Endothelial cell of umbilical vein (primary cell): ENCODE measurements around the gene GP9. TPM values are rescaled to one million over a fixed set of nuclear protein-coding genes. Genes with fewer than 3 reads are reported as not detected.

Experiments
- BruUV-seq: library from RNA; stranded (reverse); fragments of 400-500 nt; replicated peaks from 2 replicates; lab custom pipeline; 2021; lab: Mats Ljungman, UMichigan
- CTCF ChIA-PET: fragments of 300-600, 350-600 bp; sonication (Branson Sonifier 250); formaldehyde crosslinking; loops from one replicate; lab custom pipeline; 2021; ENCODE audit warnings: antibody characterized with exemption, inconsistent platforms; lab: Charles Lee
- POLR2A ChIA-PET: fragments of 300-600, 350-600 bp; sonication (Branson Sonifier 250); formaldehyde crosslinking; loops from one replicate; lab custom pipeline; 2021; ENCODE audit warnings: antibody characterized with exemption, inconsistent platforms; lab: Charles Lee
- DNase-seq: peaks from one replicate; pipeline ENCODE4 v3.0.0-alpha.2; 2011; ENCODE audit warnings: low read depth, low spot score
- FAIRE-seq: peaks from 2 replicates; lab custom pipeline; 2011; peaks lifted over from hg19 to GRCh38; lab: Jason Lieb, UNC
- H2AFZ ChIP-seq: 2 replicates; pipeline ENCODE4 v1.6.0; 2012; ENCODE audit warnings: low read depth, low read length, control low read depth, inconsistent platforms
- H3K27ac ChIP-seq: 2 replicates; pipeline ENCODE4 v1.5.1; 2011; ENCODE audit warnings: low read depth, mild to moderate bottlenecking, control low read depth, low read length, moderate library complexity; ENCODE audit not compliant: insufficient read depth
- H3K27me3 ChIP-seq, 2 experiments: 2 replicates each; pipeline versions ENCODE4 v1.6.0 to v1.6.1; 2011; ENCODE audit warnings: low read length in 2 of 2, mixed read lengths in 1 of 2; ENCODE audit not compliant: control insufficient read depth in 2 of 2, insufficient read depth in 2 of 2
- H3K36me3 ChIP-seq, 2 experiments: 2 replicates in 1 of 2; 3 replicates in 1 of 2; pipeline ENCODE4 v1.5.1; 2011; ENCODE audit warnings: low read length in 2 of 2, mild to moderate bottlenecking in 1 of 2, moderate library complexity in 1 of 2; ENCODE audit not compliant: control insufficient read depth in 2 of 2, insufficient read depth in 2 of 2; ENCODE audit errors: extremely low read depth in 1 of 2
- H3K4me1 ChIP-seq: 3 replicates; pipeline ENCODE4 v1.5.1; 2011; ENCODE audit warnings: mild to moderate bottlenecking, low read length; ENCODE audit not compliant: control insufficient read depth, insufficient read depth; ENCODE audit errors: extremely low read depth
- H3K4me2 ChIP-seq: 2 replicates; pipeline ENCODE4 v1.6.1; 2011; ENCODE audit warnings: low read length, control low read depth, mixed read lengths; ENCODE audit not compliant: insufficient read depth
- H3K4me3 ChIP-seq, 3 experiments: fragments of 200-600 bp in 1 of 3; sonication (generic), shearing (Covaris generic) in 1 of 3; replicated peaks in 1 of 3; 2 replicates each; pipeline ENCODE4 v1.5.1; 2011 to 2016; ENCODE audit warnings: control low read depth in 3 of 3, low read length in 3 of 3, mild to moderate bottlenecking in 2 of 3, inconsistent platforms in 1 of 3, low read depth in 1 of 3, moderate library complexity in 1 of 3; ENCODE audit not compliant: insufficient read depth in 1 of 3
- H3K79me2 ChIP-seq: 2 replicates; pipeline ENCODE4 v1.6.0; 2012; ENCODE audit warnings: low read length, inconsistent platforms; ENCODE audit not compliant: control insufficient read depth, insufficient read depth
- H3K9ac ChIP-seq: replicated peaks from 2 replicates; pipeline ENCODE3; 2011; ENCODE audit warnings: low read length, control low read depth; ENCODE audit not compliant: insufficient read depth; ENCODE audit errors: extremely low read depth
- H3K9me1 ChIP-seq: replicated peaks from 3 replicates; pipeline ENCODE4 v1.6.0; 2011; ENCODE audit warnings: mild to moderate bottlenecking, low read length; ENCODE audit not compliant: control insufficient read depth, insufficient read depth; ENCODE audit errors: extremely low read depth
- H3K9me3 ChIP-seq: replicated peaks from 2 replicates; pipeline ENCODE4 v1.5.1; 2012; ENCODE audit warnings: low read length, inconsistent platforms; ENCODE audit not compliant: control insufficient read depth, insufficient read depth
- H4K20me1 ChIP-seq: replicated peaks from 2 replicates; pipeline ENCODE3; 2011; ENCODE audit warnings: mild to moderate bottlenecking, low read length; ENCODE audit not compliant: control insufficient read depth, insufficient read depth; ENCODE audit errors: extremely low read depth
- EZH2 ChIP-seq: IDR thresholded peaks from 2 replicates; pipeline ENCODE4 v1.6.1; 2012; ENCODE audit warnings: borderline replicate concordance, low read depth, mild to moderate bottlenecking, moderate library complexity, low read length, inconsistent platforms; ENCODE audit not compliant: severe bottlenecking
- FOS ChIP-seq: IDR thresholded peaks from 2 replicates; pipeline ENCODE4 v1.6.1; 2011; ENCODE audit warnings: mild to moderate bottlenecking, low read length, moderate library complexity, borderline replicate concordance; ENCODE audit not compliant: insufficient read depth
- GATA2 ChIP-seq: IDR thresholded peaks from 2 replicates; pipeline ENCODE4 v1.7.0; 2011; ENCODE audit warnings: low read depth, mild to moderate bottlenecking, moderate library complexity, mixed read lengths, low read length; ENCODE audit not compliant: insufficient read length, insufficient read depth
- JUN ChIP-seq: IDR thresholded peaks from 2 replicates; pipeline ENCODE4 v1.6.1; 2011; ENCODE audit warnings: borderline replicate concordance, low read depth; ENCODE audit not compliant: insufficient read length, insufficient read depth
- MYC ChIP-seq: IDR thresholded peaks from one replicate; pipeline ENCODE4 v1.6.1; 2011; ENCODE audit warnings: mild to moderate bottlenecking, low read depth, low read length
- POLR2A ChIP-seq: IDR thresholded peaks from 2 replicates; pipeline ENCODE4 v1.6.1; 2012; ENCODE audit warnings: low read depth, mild to moderate bottlenecking, control low read depth, low read length
- POLR2AphosphoS5 ChIP-seq: IDR thresholded peaks from 2 replicates; pipeline ENCODE4 v1.6.1; 2012; ENCODE audit warnings: low read depth, mild to moderate bottlenecking, control low read depth, low read length, moderate library complexity; ENCODE audit not compliant: insufficient read depth
- dilution Hi-C: fragments of 300-500 bp; cut with MboI; formaldehyde crosslinking; loops from one replicate; pipeline ENCODE4 v1.15.0; 2019; ENCODE audit warnings: low sequenced_read_pairs; ENCODE audit not compliant: extremely low pct_ligation_motif_present
- intact Hi-C: fragments of 100-400 bp; cut with micrococcal nuclease; formaldehyde crosslinking; loops from one replicate; pipeline ENCODE4 v1.10.0; 2022
- polyA plus RNA-seq, 4 experiments: library from polyadenylated mRNA; depleted of rRNA in 3 of 4; stranded (reverse) in 3 of 4; unstranded in 1 of 4; fragments of >200 nt; gene quantifications; 2 replicates each; pipeline versions ENCODE4 v1.2.1 to v1.2.3, GENCODE V29; 2011 to 2012; ENCODE audit warnings: missing spikeins in 1 of 4
- total RNA-seq: library from RNA; stranded (reverse); gene quantifications from 2 replicates; pipeline ENCODE4 v1.2.3, GENCODE V29; 2021
- TF ChIP-seq, protein P1 (sequence below), 2 donors: IDR thresholded peaks; 1 replicate in 1 of 2; 2 replicates in 1 of 2; pipeline ENCODE4 v1.5.1; 2011; ENCODE audit warnings: low read length in 2 of 2, mild to moderate bottlenecking in 2 of 2, moderate library complexity in 2 of 2, control low read depth in 1 of 2, inconsistent platforms in 1 of 2, low read depth in 1 of 2; ENCODE audit not compliant: insufficient read depth in 1 of 2; ENCODE audit errors: extremely low read depth in 1 of 2
- TF ChIP-seq, protein P2 (sequence below): IDR thresholded peaks from 2 replicates; pipeline ENCODE4 v1.6.1; 2011; ENCODE audit not compliant: insufficient read depth, insufficient read length

Gene GP9
- total and polyA plus RNA-seq, 2 donors (not counting 3 experiments of a cell fraction or from before 2014, with no cell fraction given): not detected

DNA sequence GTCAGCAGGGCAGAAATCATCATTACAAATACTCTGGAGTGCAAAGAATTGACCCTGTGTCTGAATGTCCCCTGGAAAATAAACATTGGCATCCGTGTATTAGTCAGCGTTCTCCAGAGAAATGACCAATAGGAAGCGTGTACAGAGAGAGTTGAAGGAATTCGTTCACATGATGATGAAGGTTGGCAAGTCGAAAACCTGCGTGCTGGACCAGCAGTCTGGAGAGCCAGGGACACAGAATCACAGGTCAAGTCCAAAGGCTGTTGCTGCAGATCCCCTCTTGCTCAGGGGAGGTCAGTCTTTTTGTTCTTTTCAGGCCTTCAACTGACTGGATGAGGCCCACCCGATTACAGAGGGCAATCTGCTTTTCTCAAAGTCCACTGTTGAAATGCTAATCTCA lies 16.6 kb downstream of the GP9 start:
- no peaks in the 10 kb centered on the region for H3K9me1 ChIP-seq
- BruUV-seq: no TSS peak
- H3K27ac ChIP-seq: no peak overlapping the region
- DNase-seq (peak; percentile 79), FAIRE-seq (peak; percentile 96)
- dilution Hi-C loops: no loop called here
- intact Hi-C loops: no loop called here
- ChIA-PET POLR2A (interaction anchor here (0.7 kb wide), 1 partner anchor 60 kb away, joined by 6 read pairs; no protein-coding TSS in a partner anchor), CTCF (interaction anchor here (0.8 to 2.1 kb wide), 3 partner anchors 9 to 107 kb away, joined by 3 to 9 read pairs (median 6); no protein-coding TSS in a partner anchor)
- H3K36me3 ChIP-seq: no peaks in the 10 kb centered on the region
- no peaks in the 10 kb centered on the region for H3K79me2 ChIP-seq
- no peak overlapping the region for H3K9ac ChIP-seq
- H3K4me3 ChIP-seq: no peak overlapping the region
- H4K20me1 ChIP-seq: no peaks in the 10 kb centered on the region
- no peaks in the 10 kb centered on the region for H3K27me3 ChIP-seq
- peak overlapping the region; percentile 69 for H2AFZ ChIP-seq
- H3K4me1 ChIP-seq: peaks cover 3% of the 10 kb centered on the region
- no peaks in the 10 kb centered on the region for H3K9me3 ChIP-seq
- peak overlapping the region; percentile 10 for H3K4me2 ChIP-seq
- peak; percentile 15 for TF ChIP-seq FOS
- TF ChIP-seq MYC: no peak
- peak; percentile 25 for TF ChIP-seq JUN
- TF ChIP-seq POLR2AphosphoS5: peak; percentile 29

DNA sequence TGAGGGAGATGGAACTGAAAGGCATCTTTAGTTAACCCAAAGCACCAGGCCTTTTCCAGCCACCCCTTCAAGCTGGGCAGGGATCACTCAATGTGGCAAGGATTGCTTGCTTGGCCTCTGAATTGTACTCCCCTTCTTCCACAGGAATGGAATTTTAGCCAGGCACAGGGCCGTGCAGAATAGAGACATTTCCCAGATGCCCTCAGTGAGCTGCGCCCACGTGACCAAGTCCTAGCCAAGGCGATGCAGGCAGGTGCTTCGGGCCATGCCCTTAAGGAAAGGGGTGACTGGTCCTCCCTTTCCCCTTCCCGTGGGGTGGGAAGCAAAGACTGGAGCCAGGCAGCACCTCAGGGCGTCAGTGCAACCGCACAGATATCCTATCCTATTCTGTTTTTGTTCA lies 17.9 kb downstream of the GP9 start:
- no peaks in the 10 kb centered on the region for H3K79me2 ChIP-seq
- POLR2A ChIA-PET: no interaction called here
- FAIRE-seq (no peak), DNase-seq (no peak)
- CTCF ChIA-PET: interaction anchor here (1.1 to 2.1 kb wide), 2 partner anchors 25 to 108 kb away, joined by 4 to 6 read pairs; no protein-coding TSS in a partner anchor
- H3K4me3 ChIP-seq: no peak overlapping the region
- peaks cover 3% of the 10 kb centered on the region for H3K4me1 ChIP-seq
- no peak overlapping the region for H3K9ac ChIP-seq
- no peaks in the 10 kb centered on the region for H3K9me3 ChIP-seq
- no peak overlapping the region for H3K27ac ChIP-seq
- TF ChIP-seq POLR2A (no peak), JUN (no peak), GATA2 (no peak), FOS (no peak), POLR2AphosphoS5 (no peak), MYC (no peak), EZH2 (no peak)
- TF ChIP-seq, protein P1, sequence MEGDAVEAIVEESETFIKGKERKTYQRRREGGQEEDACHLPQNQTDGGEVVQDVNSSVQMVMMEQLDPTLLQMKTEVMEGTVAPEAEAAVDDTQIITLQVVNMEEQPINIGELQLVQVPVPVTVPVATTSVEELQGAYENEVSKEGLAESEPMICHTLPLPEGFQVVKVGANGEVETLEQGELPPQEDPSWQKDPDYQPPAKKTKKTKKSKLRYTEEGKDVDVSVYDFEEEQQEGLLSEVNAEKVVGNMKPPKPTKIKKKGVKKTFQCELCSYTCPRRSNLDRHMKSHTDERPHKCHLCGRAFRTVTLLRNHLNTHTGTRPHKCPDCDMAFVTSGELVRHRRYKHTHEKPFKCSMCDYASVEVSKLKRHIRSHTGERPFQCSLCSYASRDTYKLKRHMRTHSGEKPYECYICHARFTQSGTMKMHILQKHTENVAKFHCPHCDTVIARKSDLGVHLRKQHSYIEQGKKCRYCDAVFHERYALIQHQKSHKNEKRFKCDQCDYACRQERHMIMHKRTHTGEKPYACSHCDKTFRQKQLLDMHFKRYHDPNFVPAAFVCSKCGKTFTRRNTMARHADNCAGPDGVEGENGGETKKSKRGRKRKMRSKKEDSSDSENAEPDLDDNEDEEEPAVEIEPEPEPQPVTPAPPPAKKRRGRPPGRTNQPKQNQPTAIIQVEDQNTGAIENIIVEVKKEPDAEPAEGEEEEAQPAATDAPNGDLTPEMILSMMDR (IDR thresholded peaks at IDR 0.05; ENCODE audit: extremely low read depth in 1 of 2, insufficient read depth in 1 of 2, low read depth in 1 of 2, low read length in 2 of 2): no peak
- TF ChIP-seq, protein P2, sequence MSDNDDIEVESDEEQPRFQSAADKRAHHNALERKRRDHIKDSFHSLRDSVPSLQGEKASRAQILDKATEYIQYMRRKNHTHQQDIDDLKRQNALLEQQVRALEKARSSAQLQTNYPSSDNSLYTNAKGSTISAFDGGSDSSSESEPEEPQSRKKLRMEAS: no peak
- H3K4me2 ChIP-seq: no peak overlapping the region
- intact Hi-C loops (no loop called here), dilution Hi-C loops (no loop called here)
- no TSS peak for BruUV-seq
- H3K27me3 ChIP-seq: no peaks in the 10 kb centered on the region
- H3K36me3 ChIP-seq: no peaks in the 10 kb centered on the region
- no peak overlapping the region for H2AFZ ChIP-seq
- no peaks in the 10 kb centered on the region for H4K20me1 ChIP-seq
- H3K9me1 ChIP-seq: no peaks in the 10 kb centered on the region
